Mucosa of descending colon (tissue), 3 donors: ENCODE measurements around the gene DOCK8. TPM values are rescaled to one million over a fixed set of nuclear protein-coding genes. Genes with fewer than 3 reads are reported as not detected.

Source experiments
- ATAC-seq: fragments of 200-7000 bp; cut with Tn5 transposase; one replicate; pipeline ENCODE4 v1.9.1; 2020; ENCODE audit warnings: mild to moderate bottlenecking, moderate library complexity
- DNase-seq, 3 donors: peaks; one replicate each; pipeline ENCODE4 v3.0.0-alpha.2; 2020
- H3K36me3 ChIP-seq: fragments of 200-600 bp; one replicate; pipeline ENCODE4 v1.8.0; 2021; ENCODE audit warnings: low read depth, mild to moderate bottlenecking
- H3K4me1 ChIP-seq: fragments of 200-600 bp; one replicate; pipeline ENCODE4 v1.8.0; 2021; ENCODE audit warnings: low read depth, mild to moderate bottlenecking
- H3K4me3 ChIP-seq: fragments of 200-600 bp; one replicate; pipeline ENCODE4 v1.8.0; 2021; ENCODE audit warnings: mild to moderate bottlenecking
- H3K9me3 ChIP-seq: fragments of 200-600 bp; one replicate; pipeline ENCODE4 v1.8.0; 2021; ENCODE audit warnings: mild to moderate bottlenecking
- CTCF ChIP-seq: fragments of 200-600 bp; IDR thresholded peaks from one replicate; pipeline ENCODE4 v1.8.0; 2022; ENCODE audit warnings: antibody characterized with exemption, mild to moderate bottlenecking
- intact Hi-C, 2 donors: fragments of 100-400 bp; cut with DNase I in 1 of 2; cut with micrococcal nuclease in 1 of 2; formaldehyde crosslinking; loops; one replicate each; pipeline versions ENCODE4 v1.11.0 to v1.11.1; 2022; cut with DNase I, micrococcal nuclease
- total RNA-seq, 3 donors: library from RNA; stranded (reverse); fragmentation: NEBNext Ultra II Directional in 2 of 3; extraction: Animal tissue kit (Norgen Biotek cat#: 25700) in 2 of 3; gene quantifications; one replicate each; pipeline versions ENCODE4 v1.2.1 to v1.2.4, GENCODE V29; 2021 to 2023
- donor health status: DM: no; HTN: no; CAD: no; lungs with moderate emphysema.
- donor health status: DM: no; HTN: no; CAD: no.
- donor health status: DM: no; HTN: yes; CAD: no.

DOCK8 gene
- total RNA-seq, 3 donors from 2014 or later: 13.5 to 16.6 (median 15.7) TPM

- no peak for TF ChIP-seq CTCF
- no peak overlapping the region for H3K4me3 ChIP-seq
- intact Hi-C loops: no loop called here
- DNase-seq: peak in 1 of 3 donors; percentile 42
- H3K36me3 ChIP-seq: no peaks in the 10 kb centered on the region
- no peaks in the 10 kb centered on the region for H3K9me3 ChIP-seq
- H3K4me1 ChIP-seq: no peaks in the 10 kb centered on the region
- ATAC-seq: peak; percentile 87
Observed at GRCh38 chr9:278651-279050, 64.0 kb downstream of the DOCK8 start.

DNA sequence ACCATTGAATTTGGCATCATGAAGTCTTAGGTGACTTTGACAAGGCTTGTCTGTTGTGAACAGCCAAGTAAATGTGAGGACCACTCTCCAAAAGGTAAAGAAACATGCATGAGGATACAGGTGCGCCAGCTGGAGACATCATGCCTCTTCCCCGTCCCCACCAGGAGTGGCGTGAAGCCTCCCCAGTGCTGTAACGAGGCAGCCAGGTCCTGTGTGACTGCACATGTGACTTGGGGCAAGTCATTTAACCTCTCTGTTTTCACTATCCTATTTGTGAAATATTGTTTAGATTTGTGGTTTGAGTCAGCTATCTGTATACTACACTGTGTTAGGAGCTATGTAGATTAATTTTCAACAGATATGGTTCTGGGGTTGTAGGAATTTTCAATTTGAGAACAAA, 65.0 kb downstream of the DOCK8 start:
- DNase-seq (no peak), ATAC-seq (no peak)
- H3K36me3 ChIP-seq: no peaks in the 10 kb centered on the region
- H3K4me1 ChIP-seq: no peaks in the 10 kb centered on the region
- no peaks in the 10 kb centered on the region for H3K9me3 ChIP-seq
- H3K4me3 ChIP-seq: no peak overlapping the region
- no peak for TF ChIP-seq CTCF
- intact Hi-C loops: no loop called here

DNA sequence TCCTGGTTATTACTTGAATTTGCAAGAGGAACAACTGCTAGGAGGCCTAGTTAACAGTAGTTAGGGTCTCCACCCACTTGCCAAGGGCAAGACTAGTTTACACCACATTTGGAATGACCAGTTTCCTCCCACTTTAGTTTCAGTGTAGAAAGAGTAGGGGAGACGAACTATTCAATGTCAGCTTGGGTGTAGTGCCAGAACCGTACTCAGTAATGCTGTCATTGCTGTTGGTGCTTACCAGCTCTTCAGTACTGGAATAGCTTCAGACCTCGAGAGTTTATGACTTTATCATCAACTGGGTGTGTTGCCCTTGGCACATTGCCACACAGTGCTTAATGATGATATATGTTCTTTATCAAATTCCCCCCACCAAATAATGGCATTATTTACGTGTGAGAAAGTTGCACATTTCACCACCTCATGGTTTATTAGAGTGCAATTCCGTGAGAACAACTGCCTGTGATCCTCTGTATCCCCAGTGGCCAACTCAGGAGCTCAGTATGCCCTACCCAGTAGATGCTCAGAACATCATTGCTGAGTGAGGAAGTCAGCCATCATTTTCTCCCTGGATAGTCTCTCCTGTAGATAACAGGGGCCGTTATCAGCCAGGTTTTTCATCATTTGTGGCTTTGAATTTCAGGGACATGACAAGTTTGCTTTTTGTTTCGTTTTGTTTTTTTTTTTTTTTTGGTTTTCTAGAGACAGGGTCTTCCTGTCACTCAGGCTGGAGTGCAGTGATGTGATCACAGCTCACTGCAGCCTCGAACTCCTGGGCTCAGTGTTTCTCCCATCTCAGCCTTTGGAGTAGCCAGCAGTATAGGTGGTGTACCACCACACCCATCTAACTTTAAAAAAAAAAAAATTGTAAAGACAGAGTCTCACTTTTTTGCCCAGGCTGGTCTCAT, 67.3 kb downstream of the DOCK8 start:
- no peak for DNase-seq
- Histone ChIP-seq H3K36me3 (no peaks in the 10 kb centered on the region), H3K4me3 (no peak overlapping the region), H3K9me3 (no peaks in the 10 kb centered on the region), H3K4me1 (no peaks in the 10 kb centered on the region)
- ATAC-seq: peak; percentile 14
- no peak for TF ChIP-seq CTCF
- intact Hi-C loops: no loop called here

DNA sequence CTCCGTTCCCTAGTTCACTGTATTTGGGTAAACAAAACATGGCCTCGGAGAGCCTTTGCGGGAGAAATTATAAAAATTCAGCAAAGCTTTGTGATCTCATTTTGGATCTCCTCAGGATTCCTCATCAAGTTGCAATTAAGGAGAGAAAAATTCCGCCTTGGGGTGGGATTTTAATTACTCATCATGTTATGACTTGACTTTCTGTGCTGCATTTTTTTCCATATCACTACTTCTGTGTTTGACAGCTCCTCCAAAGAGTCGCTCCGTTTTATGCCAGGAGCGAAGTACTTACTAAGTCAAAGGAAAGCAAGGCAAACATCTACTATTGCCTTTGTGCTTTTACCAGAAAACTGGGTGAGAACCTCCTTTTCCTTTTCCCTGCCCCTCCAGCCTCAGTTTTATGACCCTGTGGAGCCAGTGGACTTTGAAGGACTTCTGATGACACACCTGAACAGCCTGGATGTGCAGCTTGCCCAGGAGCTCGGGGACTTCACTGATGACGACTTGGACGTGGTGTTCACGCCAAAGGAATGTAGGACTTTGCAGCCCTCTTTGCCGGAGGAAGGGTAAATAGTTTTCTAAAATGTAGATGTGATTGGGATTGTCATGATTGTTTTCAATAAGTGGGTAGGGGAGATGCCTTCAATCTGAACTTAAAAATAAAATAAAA, 71.5 kb downstream of the DOCK8 start:
- DNase-seq (no peak), ATAC-seq (no peak)
- Histone ChIP-seq H3K9me3 (no peaks in the 10 kb centered on the region), H3K4me1 (no peaks in the 10 kb centered on the region), H3K36me3 (no peaks in the 10 kb centered on the region), H3K4me3 (no peak overlapping the region)
- TF ChIP-seq CTCF: no peak
- intact Hi-C loops: no loop called here

GRCh38 chr9:289121-289520, 74.5 kb downstream of the DOCK8 start:
- TF ChIP-seq CTCF: no peak
- no peak overlapping the region for H3K4me3 ChIP-seq
- H3K36me3 ChIP-seq: no peaks in the 10 kb centered on the region
- no peaks in the 10 kb centered on the region for H3K4me1 ChIP-seq
- H3K9me3 ChIP-seq: no peaks in the 10 kb centered on the region
- DNase-seq: no peak
- ATAC-seq: no peak
- intact Hi-C loops: no loop called here
